WTC11 (cell line): ENCODE data around the gene SEMA3C. TPM values are rescaled to one million over a fixed set of nuclear protein-coding genes. Genes with fewer than 3 reads are reported as not detected.
A peak's percentile ranks its signal among the peaks of the same experiment; 100 is the strongest.

ENCODE experiments used
- ATAC-seq: fragments of 200-7000 bp; cut with Tn5 transposase; 2 replicates; pipeline ENCODE4 v1.10.0; 2021; ENCODE audit warnings: mild to moderate bottlenecking, moderate library complexity
- CTCF ChIA-PET: fragments of 300-600 bp; sonication (Branson Sonifier 250); formaldehyde crosslinking; loops from one replicate; lab custom pipeline; 2021; ENCODE audit warnings: antibody characterized with exemption; lab: Charles Lee
- POLR2A ChIA-PET: fragments of 350-600 bp; sonication (Branson Sonifier 250); formaldehyde crosslinking; loops from one replicate; lab custom pipeline; 2021; ENCODE audit warnings: antibody characterized with exemption; lab: Charles Lee
- DNase-seq: peaks from one replicate; pipeline ENCODE4 v3.0.0; 2021; ENCODE audit warnings: low spot score
- H3K27ac Mint-ChIP-seq: 2 replicates; pipeline ENCODE4 v1.8.0; 2021; ENCODE audit warnings: mixed read lengths
- H3K27me3 Mint-ChIP-seq: 2 replicates; pipeline ENCODE4 v1.8.0; 2021; ENCODE audit warnings: low read depth, mild to moderate bottlenecking, moderate library complexity, mixed read lengths
- H3K36me3 Mint-ChIP-seq: 2 replicates; pipeline ENCODE4 v1.8.0; 2021; ENCODE audit warnings: mixed read lengths
- H3K4me1 Mint-ChIP-seq: 2 replicates; pipeline ENCODE4 v1.8.0; 2022; ENCODE audit warnings: mixed read lengths
- H3K4me3 Mint-ChIP-seq: 2 replicates; pipeline ENCODE4 v1.8.0; 2021; ENCODE audit warnings: mild to moderate bottlenecking, moderate library complexity, mixed read lengths
- H3K9me3 Mint-ChIP-seq: 2 replicates; pipeline ENCODE4 v1.8.0; 2021; ENCODE audit warnings: mixed read lengths
- ATF1 ChIP-seq: sonication (generic); formaldehyde crosslinking; IDR thresholded peaks from 2 replicates; pipeline ENCODE4 v1.8.1; 2023; ENCODE audit warnings: mild to moderate bottlenecking, moderate library complexity, missing genetic modification reagents
- CREB1 ChIP-seq: sonication (generic); formaldehyde crosslinking; IDR thresholded peaks from 2 replicates; pipeline ENCODE4 v1.8.0; 2023; ENCODE audit warnings: mild to moderate bottlenecking, missing genetic modification reagents
- CREM ChIP-seq: sonication (generic); formaldehyde crosslinking; IDR thresholded peaks from 2 replicates; pipeline ENCODE4 v1.8.1; 2022; ENCODE audit warnings: mild to moderate bottlenecking, missing genetic modification reagents, moderate library complexity
- ETV6 ChIP-seq: sonication (generic); formaldehyde crosslinking; IDR thresholded peaks from 2 replicates; pipeline ENCODE4 v1.8.1; 2022; ENCODE audit warnings: mild to moderate bottlenecking, missing genetic modification reagents
- FOXK1 ChIP-seq: sonication (generic); formaldehyde crosslinking; IDR thresholded peaks from 2 replicates; pipeline ENCODE4 v1.8.0; 2022; ENCODE audit warnings: mild to moderate bottlenecking, moderate library complexity, missing genetic modification reagents
- JUN ChIP-seq: sonication (generic); formaldehyde crosslinking; IDR thresholded peaks from 2 replicates; pipeline ENCODE4 v1.8.0; 2023; ENCODE audit warnings: mild to moderate bottlenecking, missing genetic modification reagents
- NR2C2 ChIP-seq: sonication (generic); formaldehyde crosslinking; IDR thresholded peaks from 2 replicates; pipeline ENCODE4 v1.8.0; 2022; ENCODE audit warnings: mild to moderate bottlenecking, missing genetic modification reagents
- OVOL2 ChIP-seq: fragments of 250-450 bp; sonication (Bioruptor Pico); IDR thresholded peaks from 2 replicates; pipeline ENCODE4 v1.9.0; 2021; ENCODE audit warnings: mild to moderate bottlenecking, borderline replicate concordance
- RORB ChIP-seq: fragments of 250-450 bp; sonication (Bioruptor Pico); IDR thresholded peaks from 2 replicates; pipeline ENCODE4 v1.9.0; 2021; ENCODE audit warnings: mild to moderate bottlenecking
- TEAD1 ChIP-seq: sonication (generic); formaldehyde crosslinking; IDR thresholded peaks from 2 replicates; pipeline ENCODE4 v1.8.0; 2022; ENCODE audit warnings: mild to moderate bottlenecking, missing genetic modification reagents
- TEAD4 ChIP-seq: sonication (generic); formaldehyde crosslinking; IDR thresholded peaks from 2 replicates; pipeline ENCODE4 v1.8.0; 2022; ENCODE audit warnings: mild to moderate bottlenecking, missing genetic modification reagents
- ZNF219 ChIP-seq: sonication (generic); formaldehyde crosslinking; IDR thresholded peaks from 2 replicates; pipeline ENCODE4 v1.8.0; 2023; ENCODE audit warnings: missing genetic modification reagents, mild to moderate bottlenecking, borderline replicate concordance
- ZNF416 ChIP-seq: fragments of 250-450 bp; sonication (Bioruptor Pico); IDR thresholded peaks from 2 replicates; pipeline ENCODE4 v1.9.0; 2021; ENCODE audit warnings: mild to moderate bottlenecking, inconsistent platforms
- total RNA-seq: library from RNA; stranded (reverse); gene quantifications from 3 replicates; pipeline ENCODE4 v1.2.3, GENCODE V29; 2021
- TF ChIP-seq, protein P1 (sequence below): sonication (generic); formaldehyde crosslinking; IDR thresholded peaks from 2 replicates; pipeline ENCODE4 v1.8.1; 2023; ENCODE audit warnings: mild to moderate bottlenecking, missing genetic modification reagents
- TF ChIP-seq, protein P2 (sequence below): sonication (generic); formaldehyde crosslinking; IDR thresholded peaks from 2 replicates; pipeline ENCODE4 v1.8.1; 2022; ENCODE audit warnings: low read depth, missing genetic modification reagents, borderline replicate concordance
- TF ChIP-seq, protein P3 (sequence below): sonication (generic); formaldehyde crosslinking; IDR thresholded peaks from 2 replicates; pipeline ENCODE4 v1.8.0; 2022; ENCODE audit warnings: mild to moderate bottlenecking, missing genetic modification reagents
- TF ChIP-seq, protein P4 (sequence below): fragments of 250-450 bp; sonication (Bioruptor Pico); IDR thresholded peaks from 2 replicates; pipeline ENCODE4 v1.9.0; 2021; ENCODE audit warnings: mild to moderate bottlenecking
- TF ChIP-seq, protein P5 (sequence below): sonication (generic); formaldehyde crosslinking; IDR thresholded peaks from 2 replicates; pipeline ENCODE4 v1.8.0; 2022; ENCODE audit warnings: mild to moderate bottlenecking, missing genetic modification reagents
- TF ChIP-seq, protein P6 (sequence below): fragments of 250-450 bp; sonication (Bioruptor Pico); IDR thresholded peaks from 2 replicates; pipeline ENCODE4 v1.9.0; 2021; ENCODE audit warnings: mild to moderate bottlenecking, borderline replicate concordance

The SEMA3C gene
- total RNA-seq, 1 experiment from 2014 or later, result 2.1 TPM

DNA sequence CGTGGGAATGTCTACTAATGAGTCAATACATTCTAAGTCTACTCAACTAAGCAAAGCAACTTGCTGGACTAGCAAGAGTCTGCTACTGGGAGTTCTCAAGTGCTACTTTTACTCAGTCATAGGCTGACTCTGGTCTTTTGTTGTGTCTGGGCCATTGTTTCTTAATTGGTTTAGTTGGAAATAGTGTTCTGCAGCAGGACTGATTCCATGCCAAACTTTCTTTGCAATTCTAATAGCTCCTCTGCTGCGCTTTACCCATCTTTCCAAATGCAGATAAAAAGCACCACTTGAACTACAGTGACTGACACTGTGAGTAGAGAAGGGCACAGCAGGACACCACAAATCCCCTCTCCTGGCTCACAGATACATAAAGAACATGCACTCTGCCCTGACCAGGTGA, 154.7 kb downstream of the SEMA3C start (continued):
- TF ChIP-seq, protein P1, sequence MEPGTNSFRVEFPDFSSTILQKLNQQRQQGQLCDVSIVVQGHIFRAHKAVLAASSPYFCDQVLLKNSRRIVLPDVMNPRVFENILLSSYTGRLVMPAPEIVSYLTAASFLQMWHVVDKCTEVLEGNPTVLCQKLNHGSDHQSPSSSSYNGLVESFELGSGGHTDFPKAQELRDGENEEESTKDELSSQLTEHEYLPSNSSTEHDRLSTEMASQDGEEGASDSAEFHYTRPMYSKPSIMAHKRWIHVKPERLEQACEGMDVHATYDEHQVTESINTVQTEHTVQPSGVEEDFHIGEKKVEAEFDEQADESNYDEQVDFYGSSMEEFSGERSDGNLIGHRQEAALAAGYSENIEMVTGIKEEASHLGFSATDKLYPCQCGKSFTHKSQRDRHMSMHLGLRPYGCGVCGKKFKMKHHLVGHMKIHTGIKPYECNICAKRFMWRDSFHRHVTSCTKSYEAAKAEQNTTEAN (CRISPR knock-in tag), result no peak
- TF ChIP-seq CREM (no peak), FOXK1 (CRISPR knock-in tag) (peak; percentile 28; the same call in 1 of the 2 replicates), ATF1 (no peak), TEAD1 (peak; percentile 54; the same call in 1 of the 2 replicates), NR2C2 (no peak), OVOL2 (CRISPR knock-in tag) (no peak), ZNF219 (CRISPR knock-in tag) (no peak), TEAD4 (CRISPR knock-in tag) (no peak), CREB1 (CRISPR knock-in tag) (no peak)
- TF ChIP-seq, protein P2, sequence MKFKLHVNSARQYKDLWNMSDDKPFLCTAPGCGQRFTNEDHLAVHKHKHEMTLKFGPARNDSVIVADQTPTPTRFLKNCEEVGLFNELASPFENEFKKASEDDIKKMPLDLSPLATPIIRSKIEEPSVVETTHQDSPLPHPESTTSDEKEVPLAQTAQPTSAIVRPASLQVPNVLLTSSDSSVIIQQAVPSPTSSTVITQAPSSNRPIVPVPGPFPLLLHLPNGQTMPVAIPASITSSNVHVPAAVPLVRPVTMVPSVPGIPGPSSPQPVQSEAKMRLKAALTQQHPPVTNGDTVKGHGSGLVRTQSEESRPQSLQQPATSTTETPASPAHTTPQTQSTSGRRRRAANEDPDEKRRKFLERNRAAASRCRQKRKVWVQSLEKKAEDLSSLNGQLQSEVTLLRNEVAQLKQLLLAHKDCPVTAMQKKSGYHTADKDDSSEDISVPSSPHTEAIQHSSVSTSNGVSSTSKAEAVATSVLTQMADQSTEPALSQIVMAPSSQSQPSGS, result no peak

DNA sequence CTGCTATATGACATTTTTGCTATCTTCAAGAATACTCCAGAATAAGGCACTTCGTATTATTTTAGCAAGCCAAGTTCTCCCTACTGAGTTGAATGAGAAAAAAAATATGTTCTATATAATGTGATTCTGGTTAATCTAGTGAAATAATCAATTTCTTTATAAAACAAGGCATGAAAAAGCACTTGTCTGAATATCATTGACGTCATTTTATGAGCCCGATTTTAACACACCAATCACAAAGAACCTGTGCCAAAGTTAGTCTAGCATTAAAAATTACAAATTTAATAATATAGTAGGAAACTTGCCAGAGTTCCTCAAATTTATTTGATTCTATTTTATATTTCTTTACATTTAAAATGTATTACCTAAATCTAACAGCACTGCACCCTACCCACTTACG, 155.1 kb downstream of the SEMA3C start:
- peaks cover 61% of the 10 kb centered on the region for H3K4me1 Mint-ChIP-seq

More for the DNA sequence above, 155.1 kb downstream of the SEMA3C start:
- Mint-ChIP-seq H3K9me3 (no peaks in the 10 kb centered on the region), H3K27ac (peak overlapping the region; percentile 83; the same call in 1 of the 2 replicates), H3K27me3 (peaks cover 46% of the 10 kb centered on the region), H3K36me3 (no peaks in the 10 kb centered on the region), H3K4me3 (peak overlapping the region; percentile 32; the same call in 1 of the 2 replicates)
- ATAC-seq, result no peak
- DNase-seq, result no peak
- CTCF ChIA-PET, result no interaction called here
- POLR2A ChIA-PET, result no interaction called here
- TF ChIP-seq, protein P3, sequence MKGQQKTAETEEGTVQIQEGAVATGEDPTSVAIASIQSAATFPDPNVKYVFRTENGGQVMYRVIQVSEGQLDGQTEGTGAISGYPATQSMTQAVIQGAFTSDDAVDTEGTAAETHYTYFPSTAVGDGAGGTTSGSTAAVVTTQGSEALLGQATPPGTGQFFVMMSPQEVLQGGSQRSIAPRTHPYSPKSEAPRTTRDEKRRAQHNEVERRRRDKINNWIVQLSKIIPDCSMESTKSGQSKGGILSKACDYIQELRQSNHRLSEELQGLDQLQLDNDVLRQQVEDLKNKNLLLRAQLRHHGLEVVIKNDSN (CRISPR knock-in tag), result no peak
- TF ChIP-seq JUN (CRISPR knock-in tag) (no peak), ZNF416 (CRISPR knock-in tag) (no peak), RORB (CRISPR knock-in tag) (no peak), NR2C2 (no peak), ETV6 (CRISPR knock-in tag) (no peak)
- TF ChIP-seq, protein P4, sequence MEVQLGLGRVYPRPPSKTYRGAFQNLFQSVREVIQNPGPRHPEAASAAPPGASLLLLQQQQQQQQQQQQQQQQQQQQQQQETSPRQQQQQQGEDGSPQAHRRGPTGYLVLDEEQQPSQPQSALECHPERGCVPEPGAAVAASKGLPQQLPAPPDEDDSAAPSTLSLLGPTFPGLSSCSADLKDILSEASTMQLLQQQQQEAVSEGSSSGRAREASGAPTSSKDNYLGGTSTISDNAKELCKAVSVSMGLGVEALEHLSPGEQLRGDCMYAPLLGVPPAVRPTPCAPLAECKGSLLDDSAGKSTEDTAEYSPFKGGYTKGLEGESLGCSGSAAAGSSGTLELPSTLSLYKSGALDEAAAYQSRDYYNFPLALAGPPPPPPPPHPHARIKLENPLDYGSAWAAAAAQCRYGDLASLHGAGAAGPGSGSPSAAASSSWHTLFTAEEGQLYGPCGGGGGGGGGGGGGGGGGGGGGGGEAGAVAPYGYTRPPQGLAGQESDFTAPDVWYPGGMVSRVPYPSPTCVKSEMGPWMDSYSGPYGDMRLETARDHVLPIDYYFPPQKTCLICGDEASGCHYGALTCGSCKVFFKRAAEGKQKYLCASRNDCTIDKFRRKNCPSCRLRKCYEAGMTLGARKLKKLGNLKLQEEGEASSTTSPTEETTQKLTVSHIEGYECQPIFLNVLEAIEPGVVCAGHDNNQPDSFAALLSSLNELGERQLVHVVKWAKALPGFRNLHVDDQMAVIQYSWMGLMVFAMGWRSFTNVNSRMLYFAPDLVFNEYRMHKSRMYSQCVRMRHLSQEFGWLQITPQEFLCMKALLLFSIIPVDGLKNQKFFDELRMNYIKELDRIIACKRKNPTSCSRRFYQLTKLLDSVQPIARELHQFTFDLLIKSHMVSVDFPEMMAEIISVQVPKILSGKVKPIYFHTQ (CRISPR knock-in tag), result no peak
- TF ChIP-seq, protein P5, sequence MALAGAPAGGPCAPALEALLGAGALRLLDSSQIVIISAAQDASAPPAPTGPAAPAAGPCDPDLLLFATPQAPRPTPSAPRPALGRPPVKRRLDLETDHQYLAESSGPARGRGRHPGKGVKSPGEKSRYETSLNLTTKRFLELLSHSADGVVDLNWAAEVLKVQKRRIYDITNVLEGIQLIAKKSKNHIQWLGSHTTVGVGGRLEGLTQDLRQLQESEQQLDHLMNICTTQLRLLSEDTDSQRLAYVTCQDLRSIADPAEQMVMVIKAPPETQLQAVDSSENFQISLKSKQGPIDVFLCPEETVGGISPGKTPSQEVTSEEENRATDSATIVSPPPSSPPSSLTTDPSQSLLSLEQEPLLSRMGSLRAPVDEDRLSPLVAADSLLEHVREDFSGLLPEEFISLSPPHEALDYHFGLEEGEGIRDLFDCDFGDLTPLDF (CRISPR knock-in tag), result no peak
- TF ChIP-seq, protein P6, sequence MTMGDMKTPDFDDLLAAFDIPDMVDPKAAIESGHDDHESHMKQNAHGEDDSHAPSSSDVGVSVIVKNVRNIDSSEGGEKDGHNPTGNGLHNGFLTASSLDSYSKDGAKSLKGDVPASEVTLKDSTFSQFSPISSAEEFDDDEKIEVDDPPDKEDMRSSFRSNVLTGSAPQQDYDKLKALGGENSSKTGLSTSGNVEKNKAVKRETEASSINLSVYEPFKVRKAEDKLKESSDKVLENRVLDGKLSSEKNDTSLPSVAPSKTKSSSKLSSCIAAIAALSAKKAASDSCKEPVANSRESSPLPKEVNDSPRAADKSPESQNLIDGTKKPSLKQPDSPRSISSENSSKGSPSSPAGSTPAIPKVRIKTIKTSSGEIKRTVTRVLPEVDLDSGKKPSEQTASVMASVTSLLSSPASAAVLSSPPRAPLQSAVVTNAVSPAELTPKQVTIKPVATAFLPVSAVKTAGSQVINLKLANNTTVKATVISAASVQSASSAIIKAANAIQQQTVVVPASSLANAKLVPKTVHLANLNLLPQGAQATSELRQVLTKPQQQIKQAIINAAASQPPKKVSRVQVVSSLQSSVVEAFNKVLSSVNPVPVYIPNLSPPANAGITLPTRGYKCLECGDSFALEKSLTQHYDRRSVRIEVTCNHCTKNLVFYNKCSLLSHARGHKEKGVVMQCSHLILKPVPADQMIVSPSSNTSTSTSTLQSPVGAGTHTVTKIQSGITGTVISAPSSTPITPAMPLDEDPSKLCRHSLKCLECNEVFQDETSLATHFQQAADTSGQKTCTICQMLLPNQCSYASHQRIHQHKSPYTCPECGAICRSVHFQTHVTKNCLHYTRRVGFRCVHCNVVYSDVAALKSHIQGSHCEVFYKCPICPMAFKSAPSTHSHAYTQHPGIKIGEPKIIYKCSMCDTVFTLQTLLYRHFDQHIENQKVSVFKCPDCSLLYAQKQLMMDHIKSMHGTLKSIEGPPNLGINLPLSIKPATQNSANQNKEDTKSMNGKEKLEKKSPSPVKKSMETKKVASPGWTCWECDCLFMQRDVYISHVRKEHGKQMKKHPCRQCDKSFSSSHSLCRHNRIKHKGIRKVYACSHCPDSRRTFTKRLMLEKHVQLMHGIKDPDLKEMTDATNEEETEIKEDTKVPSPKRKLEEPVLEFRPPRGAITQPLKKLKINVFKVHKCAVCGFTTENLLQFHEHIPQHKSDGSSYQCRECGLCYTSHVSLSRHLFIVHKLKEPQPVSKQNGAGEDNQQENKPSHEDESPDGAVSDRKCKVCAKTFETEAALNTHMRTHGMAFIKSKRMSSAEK (CRISPR knock-in tag), result no peak
